PC-9 (cell line): ENCODE results near the gene LAMA2. TPM values are rescaled to one million over a fixed set of nuclear protein-coding genes. Genes with fewer than 3 reads are reported as not detected.

ENCODE experiments used
- BruUV-seq: library from RNA; stranded (reverse); fragments of 400-500 nt; replicated peaks from 2 replicates; lab custom pipeline; 2021; lab: Mats Ljungman, UMichigan
- CTCF ChIA-PET: fragments of 300-600 bp; sonication (Branson Sonifier 250); formaldehyde crosslinking; loops from one replicate; lab custom pipeline; 2022; ENCODE audit warnings: antibody characterized with exemption; lab: Charles Lee
- POLR2A ChIA-PET: fragments of 300-600 bp; sonication (Branson Sonifier 250); formaldehyde crosslinking; loops from one replicate; lab custom pipeline; 2022; ENCODE audit warnings: antibody characterized with exemption; ENCODE audit not compliant: unreplicated experiment; lab: Charles Lee
- DNase-seq, 2 experiments: peaks; one replicate each; pipeline versions ENCODE4 v3.0.0 to v3.0.0-alpha.2; 2015 to 2022; ENCODE audit warnings: mixed read lengths in 1 of 2
- H2AFZ ChIP-seq: fragments of 200-600 bp; sonication (generic); 2 replicates; pipeline ENCODE4 v1.8.1; 2017; ENCODE audit warnings: antibody characterized with exemption
- H3F3A ChIP-seq: fragments of 200-600 bp; sonication (generic); 2 replicates; pipeline ENCODE4 v1.8.1; 2017; ENCODE audit warnings: antibody characterized with exemption, mild to moderate bottlenecking, low read depth; ENCODE audit not compliant: insufficient read depth
- H3K27ac ChIP-seq: fragments of 200-600 bp; sonication (generic); 2 replicates; pipeline ENCODE4 v1.6.1; 2016; ENCODE audit warnings: mixed run types
- H3K27me3 ChIP-seq: fragments of 200-600 bp; sonication (generic); 2 replicates; pipeline ENCODE4 v1.6.1; 2016; ENCODE audit warnings: low read depth, mixed run types; ENCODE audit not compliant: insufficient read depth
- H3K36me3 ChIP-seq: fragments of 200-600 bp; sonication (generic); 2 replicates; pipeline ENCODE4 v1.6.1; 2016; ENCODE audit warnings: low read depth, mixed run types
- H3K4me1 ChIP-seq: fragments of 200-600 bp; sonication (generic); replicated peaks from 2 replicates; pipeline ENCODE4 v1.6.1; 2016; ENCODE audit warnings: mixed run types; ENCODE audit not compliant: insufficient read depth
- H3K4me2 ChIP-seq: fragments of 200-600 bp; sonication (generic); 2 replicates; pipeline ENCODE4 v1.6.1; 2017; ENCODE audit warnings: mixed run types
- H3K4me3 ChIP-seq: fragments of 200-600 bp; sonication (generic); 2 replicates; pipeline ENCODE4 v1.6.1; 2016; ENCODE audit warnings: mixed run types
- H3K79me2 ChIP-seq: fragments of 200-600 bp; sonication (generic); 2 replicates; pipeline ENCODE4 v1.6.1; 2017; ENCODE audit warnings: low read depth, mixed run types
- H3K9me2 ChIP-seq: fragments of 200-600 bp; sonication (generic); 2 replicates; pipeline ENCODE4 v1.8.1; 2017; ENCODE audit warnings: mild to moderate bottlenecking; ENCODE audit not compliant: insufficient read depth
- H3K9me3 ChIP-seq: fragments of 200-600 bp; sonication (generic); 2 replicates; pipeline ENCODE4 v1.8.1; 2016; ENCODE audit warnings: low read depth; ENCODE audit not compliant: insufficient read depth
- H4K20me1 ChIP-seq: fragments of 200-600 bp; sonication (generic); 2 replicates; pipeline ENCODE4 v1.8.1; 2017; ENCODE audit not compliant: insufficient read depth
- CTCF ChIP-seq: fragments of 200-600 bp; sonication (generic); conservative IDR thresholded peaks from 2 replicates; pipeline ENCODE4 v1.6.1; 2017; ENCODE audit warnings: mixed run types, antibody characterized with exemption, mild to moderate bottlenecking, moderate library complexity
- EZH2 ChIP-seq: fragments of 200-600 bp; sonication (generic); IDR thresholded peaks from 2 replicates; pipeline ENCODE4 v1.8.0; 2017; ENCODE audit warnings: antibody characterized with exemption, low read depth
- intact Hi-C: fragments of 100-400 bp; cut with micrococcal nuclease; formaldehyde crosslinking; loops from one replicate; pipeline ENCODE4 v1.10.0; 2022; ENCODE audit not compliant: unreplicated experiment
- total RNA-seq: library from RNA; stranded (reverse); gene quantifications from 2 replicates; pipeline ENCODE4 v1.2.3, GENCODE V29; 2021

Gene LAMA2
- total RNA-seq, 1 experiment from 2014 or later = 2.8 TPM

DNA sequence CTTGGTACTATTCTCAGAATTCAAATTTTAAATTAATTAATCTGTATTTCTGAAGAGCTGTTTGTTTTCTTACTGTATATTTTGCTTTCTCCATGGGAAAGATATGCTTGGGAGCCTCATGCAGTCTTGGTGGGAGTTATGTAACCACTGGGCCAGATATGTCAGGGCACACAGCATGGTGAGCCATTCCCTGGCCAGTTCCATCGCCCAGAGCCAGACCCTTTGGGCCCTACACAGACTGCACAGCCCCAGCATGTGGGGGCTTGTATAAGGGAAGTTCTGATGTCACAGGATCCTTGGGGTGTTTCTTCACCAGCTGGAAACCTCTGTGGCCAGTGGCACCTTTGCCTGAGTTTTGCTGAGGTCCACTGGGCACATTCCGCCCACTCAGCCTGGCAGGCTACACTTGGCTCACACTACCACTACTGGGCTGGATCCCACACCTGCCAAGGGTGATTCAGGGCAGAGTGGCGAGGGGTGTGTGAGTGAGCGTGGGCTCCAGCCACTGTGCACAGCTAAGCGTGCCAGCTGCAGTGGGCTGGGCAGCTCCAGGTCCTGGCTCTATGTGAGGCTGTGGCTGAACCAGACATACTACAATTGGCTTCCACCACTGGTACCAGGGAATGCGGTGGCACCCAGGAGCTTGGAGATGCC lies 533.5 kb downstream of the LAMA2 start:
- no peaks in the 10 kb centered on the region for H4K20me1 ChIP-seq
- H2AFZ ChIP-seq = no peak overlapping the region
- no peak overlapping the region for H3K4me2 ChIP-seq
- ChIA-PET CTCF (no interaction called here), POLR2A (no interaction called here)
- no peaks in the 10 kb centered on the region for H3K27me3 ChIP-seq
- no peaks in the 10 kb centered on the region for H3F3A ChIP-seq
- no peak overlapping the region for H3K4me3 ChIP-seq
- peaks cover 6% of the 10 kb centered on the region; the same call in 1 of the 2 replicates for H3K9me2 ChIP-seq
- no peak for DNase-seq
- H3K27ac ChIP-seq = no peak overlapping the region
- TF ChIP-seq EZH2 = no peak
- no peak for TF ChIP-seq CTCF
- intact Hi-C loops = no loop called here
- H3K4me1 ChIP-seq = no peaks in the 10 kb centered on the region
- BruUV-seq = no TSS peak
- no peaks in the 10 kb centered on the region for H3K36me3 ChIP-seq
- H3K9me3 ChIP-seq = no peaks in the 10 kb centered on the region
- no peaks in the 10 kb centered on the region for H3K79me2 ChIP-seq

DNA sequence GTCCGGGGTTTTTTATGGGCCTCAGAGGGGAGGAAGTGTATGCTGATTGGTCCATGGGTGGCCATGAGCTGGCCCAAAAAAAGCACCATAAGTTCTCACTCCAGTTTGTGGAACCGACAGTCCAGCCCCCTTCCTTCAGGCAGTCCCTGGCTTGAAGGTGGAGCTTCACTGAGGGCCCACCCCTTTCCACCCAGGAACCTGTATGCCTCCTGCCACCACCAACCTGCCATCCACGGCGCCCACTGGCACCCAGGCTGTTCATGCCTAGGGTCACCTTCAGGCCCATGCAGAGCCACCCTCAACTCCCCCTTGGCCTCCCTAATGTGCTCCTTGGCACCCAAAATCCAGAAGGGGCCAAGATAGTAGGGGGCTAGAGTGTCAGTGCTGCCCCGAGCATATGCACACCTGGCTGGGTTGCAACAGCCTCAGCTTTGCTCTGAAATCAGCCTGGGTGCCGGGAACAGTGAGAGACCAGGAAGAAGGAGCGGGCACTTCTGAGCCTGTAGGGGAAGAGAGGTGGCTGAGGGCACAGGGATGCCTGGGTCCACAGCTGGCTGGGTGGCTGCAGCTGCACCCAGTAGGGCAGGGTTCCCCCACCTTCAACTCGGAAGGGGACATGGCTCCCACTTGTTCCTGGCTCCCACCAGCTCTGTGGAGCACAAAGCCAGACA lies 534.6 kb downstream of the LAMA2 start:
- Histone ChIP-seq H3K27ac (no peak overlapping the region), H3K4me3 (no peak overlapping the region), H3F3A (no peaks in the 10 kb centered on the region), H3K36me3 (no peaks in the 10 kb centered on the region), H3K9me2 (peaks cover 6% of the 10 kb centered on the region; the same call in 1 of the 2 replicates), H3K4me2 (no peak overlapping the region), H2AFZ (no peak overlapping the region), H3K27me3 (no peaks in the 10 kb centered on the region), H4K20me1 (no peaks in the 10 kb centered on the region), H3K9me3 (no peaks in the 10 kb centered on the region), H3K79me2 (no peaks in the 10 kb centered on the region), H3K4me1 (no peaks in the 10 kb centered on the region)
- POLR2A ChIA-PET = interaction anchor here (0.5 kb wide), 1 partner anchor 1645 kb away, joined by 4 read pairs; the partner anchor contains the start of gene EPB41L2
- no peak for TF ChIP-seq EZH2
- no peak for TF ChIP-seq CTCF
- no TSS peak for BruUV-seq
- intact Hi-C loops = no loop called here
- CTCF ChIA-PET = no interaction called here
- DNase-seq = no peak

DNA sequence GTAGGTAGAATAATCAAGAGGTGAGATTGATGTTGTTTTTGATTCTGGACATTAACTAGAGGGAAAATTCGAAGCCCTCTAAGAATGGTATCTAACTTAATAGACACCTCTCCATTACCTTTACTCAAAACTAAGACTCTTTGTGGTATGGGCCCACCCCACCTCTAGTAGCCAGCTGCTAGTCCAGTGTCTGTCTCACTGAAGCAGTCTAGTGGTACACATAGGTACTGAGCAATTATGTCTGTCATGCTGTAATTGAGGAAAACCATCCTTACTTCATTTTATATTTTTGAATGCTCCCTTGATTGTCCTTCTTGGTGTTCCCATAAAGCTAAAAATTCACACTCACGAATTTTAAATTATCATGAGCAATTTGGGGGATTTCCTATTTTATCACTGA lies 536.4 kb downstream of the LAMA2 start:
- Histone ChIP-seq H3K27me3 (no peaks in the 10 kb centered on the region), H4K20me1 (no peaks in the 10 kb centered on the region), H3K79me2 (no peaks in the 10 kb centered on the region), H3K36me3 (no peaks in the 10 kb centered on the region), H2AFZ (peak overlapping the region; percentile 9; the same call in 1 of the 2 replicates), H3K4me1 (no peaks in the 10 kb centered on the region), H3K9me2 (peaks cover 6% of the 10 kb centered on the region; the same call in 1 of the 2 replicates), H3K27ac (no peak overlapping the region), H3K4me3 (no peak overlapping the region), H3K9me3 (no peaks in the 10 kb centered on the region), H3K4me2 (no peak overlapping the region), H3F3A (no peaks in the 10 kb centered on the region)
- DNase-seq = no peak
- BruUV-seq = no TSS peak
- ChIA-PET CTCF (no interaction called here), POLR2A (no interaction called here)
- intact Hi-C loops = no loop called here
- TF ChIP-seq CTCF (no peak), EZH2 (no peak)
